Right lobe of liver (tissue), 6 donors: ENCODE measurements around the gene WWP2. TPM values are rescaled to one million over a fixed set of nuclear protein-coding genes. Genes with fewer than 3 reads are reported as not detected.
A peak's percentile ranks its signal among the peaks of the same experiment; 100 is the strongest.
"Not testable (repeated sequence)": the region's sequence is repeated elsewhere in the genome, so short reads cannot be mapped to it uniquely, and the experiment has no call there.

Experiments used
- ATAC-seq, 4 donors: fragments of 200-7000 bp; cut with Tn5 transposase; one replicate each; pipeline ENCODE4 v1.9.1; 2020; ENCODE audit warnings: mild to moderate bottlenecking in 4 of 4, moderate library complexity in 4 of 4
- DNase-seq, 3 donors: peaks; one replicate each; pipeline ENCODE4 v3.0.0-alpha.2; 2020
- H3K27ac ChIP-seq, 3 donors: fragments of 200-600 bp; one replicate each; pipeline ENCODE4 v1.8.0; 2022
- H3K27me3 ChIP-seq, 2 donors: fragments of 200-600 bp; one replicate each; pipeline ENCODE4 v1.8.0; 2022
- H3K36me3 ChIP-seq, 4 donors: fragments of 200-600 bp; sonication (generic) in 1 of 4; one replicate each; pipeline versions ENCODE4 v1.5.1 to v1.8.0; 2017 to 2022; ENCODE audit warnings: control low read depth in 1 of 4
- H3K4me1 ChIP-seq, 4 donors: fragments of 200-600 bp; sonication (generic) in 1 of 4; one replicate each; pipeline versions ENCODE4 v1.5.1 to v1.8.0; 2017 to 2022; ENCODE audit warnings: control low read depth in 1 of 4
- H3K4me3 ChIP-seq, 3 donors: fragments of 200-600 bp; one replicate each; pipeline ENCODE4 v1.8.0; 2022
- H3K9me3 ChIP-seq, 4 donors: fragments of 200-600 bp; sonication (generic) in 1 of 4; one replicate each; pipeline versions ENCODE4 v1.5.1 to v1.8.0; 2017 to 2022; ENCODE audit warnings: control low read depth in 1 of 4
- CTCF ChIP-seq, 4 donors: fragments of 200-600 bp in 3 of 4; fragments of 450-650 bp in 1 of 4; IDR thresholded peaks; one replicate each; pipeline versions ENCODE4 v1.5.1 to v1.8.0; 2016 to 2022; ENCODE audit warnings: antibody characterized with exemption in 4 of 4, mild to moderate bottlenecking in 2 of 4
- POLR2A ChIP-seq: fragments of 450-650 bp; IDR thresholded peaks from one replicate; pipeline ENCODE4 v1.6.1; 2017; ENCODE audit warnings: antibody characterized with exemption, mild to moderate bottlenecking
- WGBS: methylation state at CpG from one replicate; pipeline ENCODE4 v1.1.6; 2018; ENCODE audit warnings: low coverage, low lambda C conversion rate; ENCODE audit not compliant: insufficient coverage; ENCODE audit errors: missing lambda C conversion rate; 5-methylcytosine and 5-hydroxymethylcytosine counted together
- intact Hi-C, 2 donors: fragments of 100-400 bp; cut with DNase I; formaldehyde crosslinking; loops; one replicate each; pipeline versions ENCODE4 v1.11.2 to v1.14.1; 2022
- total RNA-seq, 6 experiments: library from RNA; depleted of rRNA in 2 of 6; stranded (reverse); fragments of >200 nt in 2 of 6; fragmentation: NEBNext Ultra II Directional in 3 of 6; extraction: Animal tissue kit (Norgen Biotek cat#: 25700) in 3 of 6; gene quantifications; one replicate each; pipeline versions ENCODE4 v1.1.0 to v1.2.4, GENCODE V29; 2016 to 2023
- donor health status: DM: no; HTN: yes; CAD: no.
- donor health status: DM: no; HTN: no; CAD: no.
- donor health status: DM: no; HTN: no; CAD: no.
- donor health status: DM: no; HTN: yes; CAD: no.
- donor health status: DM: no; HTN: yes; CAD: no.

Gene WWP2
- total RNA-seq, 6 experiments from 2014 or later = 18.1 to 24.6 (median 22.4) TPM

- Histone ChIP-seq H3K27me3 (no peaks in the 10 kb centered on the region), H3K4me1 (peaks cover 0 to 10% (median 2%) of the 10 kb centered on the region in 4 donors), H3K4me3 (no peak overlapping the region), H3K9me3 (no peaks in the 10 kb centered on the region), H3K27ac (peak overlapping the region; percentile 21 to 78 (median 25)), H3K36me3 (peaks cover 0 to 2% (median 0%) of the 10 kb centered on the region in 4 donors)
- peak; percentile 78 to 87 (median 86) for ATAC-seq
- TF ChIP-seq CTCF (IDR thresholded peaks at IDR 0.05) (no peak), POLR2A (no peak)
- peak in 1 of 3 donors; percentile 64 for DNase-seq
- intact Hi-C loops = no loop called here
- 49% methylated on average over 10 of the region's 10 CpGs for WGBS
Observed at GRCh38 chr16:69823831-69824563, 61.9 kb downstream of the WWP2 start.

- intact Hi-C loops = not testable (repeated sequence)
- H3K4me1 ChIP-seq = peaks cover 0 to 10% (median 2%) of the 10 kb centered on the region in 4 donors
Observed at GRCh38 chr16:69824564-69825142, 62.5 kb downstream of the WWP2 start.

DNA sequence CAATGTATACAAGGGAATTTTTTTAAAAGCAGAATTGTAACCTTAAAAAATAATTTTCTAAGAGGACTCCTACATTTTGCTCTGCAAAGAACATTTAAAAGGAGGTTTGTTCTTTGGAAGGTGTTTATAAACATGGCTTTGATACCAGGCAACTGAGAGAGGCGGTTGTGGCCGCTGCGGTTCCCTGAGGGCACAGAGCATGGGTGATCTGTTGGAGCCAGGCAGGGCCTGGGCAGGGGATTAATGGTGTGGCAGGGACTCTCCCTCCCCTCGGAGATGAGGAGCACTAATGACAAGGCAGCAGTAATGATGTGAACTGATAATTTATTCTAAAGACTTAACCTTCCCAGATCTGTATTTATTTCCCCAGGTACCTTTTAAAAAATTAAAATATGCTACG is 65.4 kb downstream of the WWP2 start:
- TF ChIP-seq POLR2A = no peak
- TF ChIP-seq CTCF (IDR thresholded peaks at IDR 0.05) = no peak

More at GRCh38 chr16:69824564-69825142, 62.5 kb downstream of the WWP2 start:
- not testable (repeated sequence) for H3K36me3 ChIP-seq, H3K27me3 ChIP-seq, H3K4me3 ChIP-seq, DNase-seq, H3K9me3 ChIP-seq, ATAC-seq, H3K27ac ChIP-seq
- WGBS = 93% methylated on average over 3 of the region's 4 CpGs

GRCh38 chr16:69829338-69829737 is 67.2 kb downstream of the WWP2 start:
- peaks cover 0 to 2% (median 0%) of the 10 kb centered on the region in 4 donors for H3K36me3 ChIP-seq
- 100% methylated on average over 1 of the region's 1 CpG for WGBS

More for the DNA sequence above, 65.4 kb downstream of the WWP2 start:
- ATAC-seq (no peak), DNase-seq (no peak)
- Histone ChIP-seq H3K4me1 (peaks cover 0 to 12% (median 5%) of the 10 kb centered on the region in 4 donors), H3K4me3 (no peak overlapping the region), H3K27me3 (no peaks in the 10 kb centered on the region), H3K27ac (no peak overlapping the region), H3K36me3 (peaks cover 0 to 2% (median 0%) of the 10 kb centered on the region in 4 donors), H3K9me3 (no peaks in the 10 kb centered on the region)
- WGBS = 86% methylated on average over 5 of the region's 5 CpGs
- intact Hi-C loops = no loop called here

More at GRCh38 chr16:69829338-69829737, 67.2 kb downstream of the WWP2 start:
- DNase-seq = no peak
- Histone ChIP-seq H3K4me1 (peaks cover 0 to 21% (median 0%) of the 10 kb centered on the region in 4 donors), H3K9me3 (no peaks in the 10 kb centered on the region), H3K27me3 (no peaks in the 10 kb centered on the region), H3K4me3 (no peak overlapping the region), H3K27ac (no peak overlapping the region)
- no peak for TF ChIP-seq CTCF (IDR thresholded peaks at IDR 0.05)
- TF ChIP-seq POLR2A = no peak
- ATAC-seq = no peak
- intact Hi-C loops = no loop called here
